OCI-LY7 (cell line): ENCODE results near the gene ZDBF2. TPM values are rescaled to one million over a fixed set of nuclear protein-coding genes. Genes with fewer than 3 reads are reported as not detected.
A peak's percentile ranks its signal among the peaks of the same experiment; 100 is the strongest.

ENCODE experiments used
- BruUV-seq: library from RNA; stranded (reverse); fragments of 400-500 nt; replicated peaks from 2 replicates; lab custom pipeline; 2021; lab: Mats Ljungman, UMichigan
- CTCF ChIA-PET: fragments of 300-600 bp; sonication (Branson Sonifier 250); formaldehyde crosslinking; loops from one replicate; lab custom pipeline; 2022; ENCODE audit warnings: antibody characterized with exemption; ENCODE audit not compliant: unreplicated experiment; lab: Charles Lee
- POLR2A ChIA-PET: fragments of 300-600 bp; sonication (Branson Sonifier 250); formaldehyde crosslinking; loops from one replicate; lab custom pipeline; 2022; ENCODE audit warnings: antibody characterized with exemption; lab: Charles Lee
- DNase-seq: peaks from one replicate; pipeline ENCODE4 v3.0.0-alpha.2; 2015; ENCODE audit warnings: low spot score
- H2AFZ ChIP-seq: fragments of 200-600 bp; sonication (generic), shearing (Covaris generic); 2 replicates; pipeline ENCODE4 v1.6.1; 2014; ENCODE audit warnings: mild to moderate bottlenecking, antibody characterized with exemption, low read length, moderate library complexity
- H3K27ac ChIP-seq: fragments of 200-600 bp; sonication (generic); 2 replicates; pipeline ENCODE4 v1.5.1; 2014; ENCODE audit warnings: mixed run types, low read depth, mild to moderate bottlenecking, moderate library complexity, low read length, inconsistent platforms; ENCODE audit not compliant: poor library complexity, severe bottlenecking
- H3K36me3 ChIP-seq: fragments of 200-600 bp; sonication (generic); 2 replicates; pipeline ENCODE4 v1.6.1; 2014; ENCODE audit warnings: mild to moderate bottlenecking, antibody characterized with exemption, low read length, moderate library complexity, mixed read lengths; ENCODE audit not compliant: insufficient read depth
- H3K4me1 ChIP-seq: fragments of 200-600 bp; sonication (generic); 2 replicates; pipeline ENCODE4 v1.5.1; 2014; ENCODE audit warnings: mild to moderate bottlenecking, low read length; ENCODE audit not compliant: insufficient read depth, poor library complexity, severe bottlenecking
- H3K4me2 ChIP-seq: fragments of 200-600 bp; sonication (generic); 2 replicates; pipeline ENCODE4 v1.6.1; 2014; ENCODE audit warnings: mild to moderate bottlenecking, low read length
- H3K4me3 ChIP-seq: fragments of 200-600 bp; sonication (generic); 2 replicates; pipeline ENCODE4 v1.5.1; 2014; ENCODE audit warnings: mild to moderate bottlenecking, low read depth, low read length; ENCODE audit not compliant: poor library complexity, severe bottlenecking
- H3K79me2 ChIP-seq: fragments of 200-600 bp; sonication (generic); 2 replicates; pipeline ENCODE4 v1.6.1; 2016; ENCODE audit warnings: low read depth, mild to moderate bottlenecking, low read length, moderate library complexity, mixed read lengths; ENCODE audit not compliant: insufficient read depth
- H3K9me2 ChIP-seq: fragments of 200-600 bp; sonication (generic); 2 replicates; pipeline ENCODE4 v1.6.1; 2016; ENCODE audit warnings: mild to moderate bottlenecking, low read length, mixed read lengths; ENCODE audit not compliant: insufficient read depth
- H3K9me3 ChIP-seq: fragments of 200-600 bp; sonication (generic); 2 replicates; pipeline ENCODE4 v1.6.1; 2014; ENCODE audit warnings: mild to moderate bottlenecking, mixed run types, low read length, mixed read lengths
- H4K20me1 ChIP-seq: fragments of 200-600 bp; sonication (generic); 2 replicates; pipeline ENCODE4 v1.6.1; 2014; ENCODE audit warnings: mild to moderate bottlenecking, antibody characterized with exemption, low read length, moderate library complexity, mixed read lengths; ENCODE audit not compliant: insufficient read depth
- CTCF ChIP-seq: fragments of 200-600 bp; sonication (generic); conservative IDR thresholded peaks from 2 replicates; pipeline ENCODE4 v1.5.1; 2014; ENCODE audit warnings: mild to moderate bottlenecking, antibody characterized with exemption, low read length, moderate library complexity, mixed read lengths
- EZH2phosphoT487 ChIP-seq: fragments of 200-600 bp; sonication (generic); IDR thresholded peaks from 2 replicates; pipeline ENCODE4 v1.6.1; 2018; ENCODE audit warnings: low read depth, borderline replicate concordance, mild to moderate bottlenecking, mixed run types, antibody characterized with exemption, low read length, moderate library complexity, mixed read lengths
- intact Hi-C: fragments of 100-400 bp; cut with micrococcal nuclease; formaldehyde crosslinking; loops from one replicate; pipeline ENCODE4 v1.10.0; 2022; ENCODE audit not compliant: unreplicated experiment
- total RNA-seq, 2 experiments: library from RNA; depleted of rRNA in 1 of 2; stranded (reverse); fragments of >200 nt in 1 of 2; shearing (Covaris generic) in 1 of 2; gene quantifications; 2 replicates each; pipeline ENCODE4 v1.2.3, GENCODE V29; 2014 to 2022

The ZDBF2 gene
- total RNA-seq, 2 experiments from 2014 or later = 13.9 to 44.3 TPM

GRCh38 chr2:206259376-206260187, 14.9 kb upstream of the ZDBF2 start:
- intact Hi-C loops = loop anchor here (1.0 kb wide), 1 partner anchor 95 kb away; no protein-coding TSS in a partner anchor
- H3K9me3 ChIP-seq = no peaks in the 10 kb centered on the region
- no peaks in the 10 kb centered on the region for H3K36me3 ChIP-seq
- ChIA-PET POLR2A (interaction anchor here (0.5 to 1.8 kb wide), 15 partner anchors 11 to 459 kb away, joined by 3 to 7 read pairs (median 3); partner anchors contain the start of gene INO80D), CTCF (interaction anchor here (0.6 to 0.7 kb wide), 2 partner anchors 99 to 881 kb away, joined by 3 read pairs; no protein-coding TSS in a partner anchor)
- TF ChIP-seq EZH2phosphoT487 (no peak), CTCF (no peak)
- no peaks in the 10 kb centered on the region for H3K9me2 ChIP-seq
- no peak overlapping the region for H3K4me3 ChIP-seq
- peak overlapping the region; percentile 76; the same call in 1 of the 2 replicates for H2AFZ ChIP-seq
- no peak for DNase-seq
- H4K20me1 ChIP-seq = no peaks in the 10 kb centered on the region
- H3K4me1 ChIP-seq = peaks cover 19% of the 10 kb centered on the region
- H3K79me2 ChIP-seq = no peaks in the 10 kb centered on the region
- BruUV-seq = no TSS peak
- no peak overlapping the region for H3K27ac ChIP-seq
- H3K4me2 ChIP-seq = peak overlapping the region; percentile 42

GRCh38 chr2:206260188-206261012, 14.1 kb upstream of the ZDBF2 start:
- ChIA-PET POLR2A (interaction anchor here (0.5 to 1.8 kb wide), 7 partner anchors 10 to 459 kb away, joined by 3 to 7 read pairs (median 4); partner anchors contain the start of gene INO80D), CTCF (interaction anchor here (0.6 kb wide), 1 partner anchor 882 kb away, joined by 3 read pairs; no protein-coding TSS in a partner anchor)
- no peak for TF ChIP-seq EZH2phosphoT487
- peak; percentile 79 for TF ChIP-seq CTCF
- no TSS peak for BruUV-seq
- Histone ChIP-seq H3K27ac (no peak overlapping the region), H3K4me3 (no peak overlapping the region), H3K79me2 (no peaks in the 10 kb centered on the region), H3K9me3 (no peaks in the 10 kb centered on the region), H3K4me2 (peak overlapping the region; percentile 42), H4K20me1 (no peaks in the 10 kb centered on the region), H2AFZ (peak overlapping the region; percentile 76; the same call in 1 of the 2 replicates), H3K4me1 (peaks cover 19% of the 10 kb centered on the region), H3K9me2 (no peaks in the 10 kb centered on the region), H3K36me3 (no peaks in the 10 kb centered on the region)
- DNase-seq = peak; percentile 70
- intact Hi-C loops = loop anchor here (1.0 kb wide), 1 partner anchor 96 kb away; no protein-coding TSS in a partner anchor
